Fibroblast of skin of right biceps (primary cell): Measurements from ENCODE around the gene EIF3F.

Experiments used
- DNase-seq: peaks from one replicate; pipeline ENCODE4 v3.0.0-alpha.2; 2013

Gene EIF3F

GRCh38 chr11:8040261-8040920 lies 53.3 kb downstream of the EIF3F start:
- peak; percentile 57 for DNase-seq

GRCh38 chr11:8040921-8041285 lies 53.8 kb downstream of the EIF3F start:
- no peak for DNase-seq

GRCh38 chr11:8041576-8041975 lies 54.4 kb downstream of the EIF3F start:
- DNase-seq: no peak

- DNase-seq: no peak
Observed at GRCh38 chr11:8043756-8044155, 56.6 kb downstream of the EIF3F start.

- DNase-seq: no peak
Observed at GRCh38 chr11:8045839-8046238, 58.7 kb downstream of the EIF3F start.

- DNase-seq: no peak
Observed at GRCh38 chr11:8047382-8047781, 60.2 kb downstream of the EIF3F start.

GRCh38 chr11:8049084-8049483 lies 61.9 kb downstream of the EIF3F start:
- no peak for DNase-seq
